ENCODE measurements around the gene DESI1. TPM values are rescaled to one million over a fixed set of nuclear protein-coding genes. Genes with fewer than 3 reads are reported as not detected.

DESI1 gene
- total RNA-seq, 1 donor from 2014 or later: 31.5 TPM

DNA sequence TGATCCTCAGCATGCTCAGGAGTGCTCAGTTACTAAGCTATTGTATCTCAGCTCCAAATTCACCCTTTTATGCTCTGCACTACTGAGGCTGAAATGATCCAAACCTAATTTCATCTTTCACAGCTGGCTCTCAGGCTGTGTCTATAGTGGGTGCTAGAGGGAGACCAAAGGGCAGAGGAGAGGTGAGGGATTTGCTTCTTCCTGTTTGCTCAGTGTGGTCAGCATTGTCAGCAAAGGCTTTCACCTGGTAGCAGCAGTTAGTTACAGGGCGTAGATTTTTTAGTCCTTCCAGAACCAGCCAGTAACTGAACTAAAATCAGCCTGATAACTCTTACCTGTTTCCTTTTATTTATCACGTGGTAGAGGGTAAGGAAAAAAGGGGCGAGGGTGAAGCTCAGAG lies 33.5 kb upstream of the DESI1 start:
- Mint-ChIP-seq H3K36me3 (peaks cover 17% of the 10 kb centered on the region), H3K9me3 (no peaks in the 10 kb centered on the region), H3K27ac (peak overlapping the region; percentile 26), H3K4me3 (no peak overlapping the region), H3K4me1 (ENCODE audit: unreplicated experiment) (no peaks in the 10 kb centered on the region), H3K27me3 (no peaks in the 10 kb centered on the region)
- TF ChIP-seq, protein P1, sequence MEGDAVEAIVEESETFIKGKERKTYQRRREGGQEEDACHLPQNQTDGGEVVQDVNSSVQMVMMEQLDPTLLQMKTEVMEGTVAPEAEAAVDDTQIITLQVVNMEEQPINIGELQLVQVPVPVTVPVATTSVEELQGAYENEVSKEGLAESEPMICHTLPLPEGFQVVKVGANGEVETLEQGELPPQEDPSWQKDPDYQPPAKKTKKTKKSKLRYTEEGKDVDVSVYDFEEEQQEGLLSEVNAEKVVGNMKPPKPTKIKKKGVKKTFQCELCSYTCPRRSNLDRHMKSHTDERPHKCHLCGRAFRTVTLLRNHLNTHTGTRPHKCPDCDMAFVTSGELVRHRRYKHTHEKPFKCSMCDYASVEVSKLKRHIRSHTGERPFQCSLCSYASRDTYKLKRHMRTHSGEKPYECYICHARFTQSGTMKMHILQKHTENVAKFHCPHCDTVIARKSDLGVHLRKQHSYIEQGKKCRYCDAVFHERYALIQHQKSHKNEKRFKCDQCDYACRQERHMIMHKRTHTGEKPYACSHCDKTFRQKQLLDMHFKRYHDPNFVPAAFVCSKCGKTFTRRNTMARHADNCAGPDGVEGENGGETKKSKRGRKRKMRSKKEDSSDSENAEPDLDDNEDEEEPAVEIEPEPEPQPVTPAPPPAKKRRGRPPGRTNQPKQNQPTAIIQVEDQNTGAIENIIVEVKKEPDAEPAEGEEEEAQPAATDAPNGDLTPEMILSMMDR (conservative IDR thresholded peaks at IDR 0.05): no peak
- no peak for DNase-seq (ENCODE audit: extremely low spot score, unreplicated experiment)

DNA sequence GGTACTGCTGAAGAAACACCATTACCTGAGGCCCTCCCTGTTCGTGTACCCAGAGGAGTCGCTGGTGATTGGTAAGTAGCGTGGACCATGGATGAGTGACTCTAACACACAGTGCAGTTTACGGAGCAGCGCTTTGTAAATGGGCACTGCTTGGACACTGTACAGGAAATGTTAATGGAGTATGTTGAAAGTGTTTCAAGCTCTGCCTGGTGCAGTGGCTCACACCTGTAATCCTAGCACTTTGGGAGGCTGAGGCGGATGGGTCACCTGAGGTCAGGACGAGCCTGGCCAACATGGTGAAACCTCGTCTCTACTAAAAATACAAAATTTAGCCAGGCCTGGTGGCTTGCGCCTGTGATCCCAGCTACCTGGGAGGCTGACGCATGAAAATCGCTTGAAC lies 30.0 kb upstream of the DESI1 start:
- DNase-seq (ENCODE audit: extremely low spot score, unreplicated experiment): no peak
- H3K27me3 Mint-ChIP-seq: no peaks in the 10 kb centered on the region
- no peak overlapping the region for H3K4me3 Mint-ChIP-seq
- TF ChIP-seq, protein P1 (conservative IDR thresholded peaks at IDR 0.05): no peak
- no peaks in the 10 kb centered on the region for H3K9me3 Mint-ChIP-seq
- H3K4me1 Mint-ChIP-seq (ENCODE audit: unreplicated experiment): no peaks in the 10 kb centered on the region
- peak overlapping the region; percentile 64 for H3K27ac Mint-ChIP-seq
- peaks cover 17% of the 10 kb centered on the region for H3K36me3 Mint-ChIP-seq

DNA sequence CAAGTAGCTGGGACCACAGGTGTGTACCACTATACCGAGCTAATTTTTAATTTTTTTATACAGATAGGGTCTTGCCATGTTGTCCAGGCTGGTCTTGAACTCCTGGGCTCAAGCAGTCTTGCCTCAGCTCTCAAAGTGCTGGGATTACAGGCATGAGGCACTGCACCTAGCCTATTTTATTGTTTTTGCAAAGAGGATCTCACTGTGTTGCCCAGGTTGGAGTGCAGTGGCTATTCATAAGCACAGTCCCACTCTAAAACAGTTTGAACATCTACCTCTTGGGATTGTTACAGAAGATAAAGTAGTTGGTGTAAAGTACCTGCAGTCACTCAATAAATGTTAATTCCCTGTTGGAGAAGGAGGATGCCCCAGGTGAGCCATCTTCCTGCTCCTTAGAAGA lies 29.4 kb upstream of the DESI1 start:
- Mint-ChIP-seq H3K4me1 (ENCODE audit: unreplicated experiment) (no peaks in the 10 kb centered on the region), H3K36me3 (peaks cover 17% of the 10 kb centered on the region), H3K27me3 (no peaks in the 10 kb centered on the region), H3K9me3 (no peaks in the 10 kb centered on the region), H3K27ac (peak overlapping the region; percentile 64), H3K4me3 (no peak overlapping the region)
- no peak for DNase-seq (ENCODE audit: extremely low spot score, unreplicated experiment)
- TF ChIP-seq, protein P1 (conservative IDR thresholded peaks at IDR 0.05): no peak

DNA sequence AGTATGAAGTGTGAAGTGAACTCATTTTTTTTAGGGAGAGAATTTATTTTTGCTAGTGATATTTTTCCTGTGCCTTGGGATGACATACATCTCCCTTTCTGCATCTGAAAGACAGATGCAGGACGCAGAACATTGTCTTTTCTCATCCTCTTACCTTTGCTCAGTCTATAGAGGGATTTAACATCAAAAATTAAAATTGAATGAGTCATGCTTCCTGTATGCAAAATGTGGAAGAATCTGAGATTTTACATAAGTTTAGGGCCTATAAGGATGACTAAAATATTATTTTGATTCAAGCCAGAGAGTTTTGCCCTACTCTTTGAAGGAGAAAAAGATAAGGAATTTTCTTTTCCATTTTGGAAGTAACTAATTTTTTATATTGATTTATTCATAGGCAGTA lies 27.6 kb upstream of the DESI1 start:
- TF ChIP-seq, protein P1 (conservative IDR thresholded peaks at IDR 0.05): no peak
- no peak overlapping the region for H3K27ac Mint-ChIP-seq
- H3K27me3 Mint-ChIP-seq: no peaks in the 10 kb centered on the region
- H3K4me3 Mint-ChIP-seq: no peak overlapping the region
- no peaks in the 10 kb centered on the region for H3K4me1 Mint-ChIP-seq (ENCODE audit: unreplicated experiment)
- H3K9me3 Mint-ChIP-seq: no peaks in the 10 kb centered on the region
- H3K36me3 Mint-ChIP-seq: peaks cover 17% of the 10 kb centered on the region
- DNase-seq (ENCODE audit: extremely low spot score, unreplicated experiment): no peak

DNA sequence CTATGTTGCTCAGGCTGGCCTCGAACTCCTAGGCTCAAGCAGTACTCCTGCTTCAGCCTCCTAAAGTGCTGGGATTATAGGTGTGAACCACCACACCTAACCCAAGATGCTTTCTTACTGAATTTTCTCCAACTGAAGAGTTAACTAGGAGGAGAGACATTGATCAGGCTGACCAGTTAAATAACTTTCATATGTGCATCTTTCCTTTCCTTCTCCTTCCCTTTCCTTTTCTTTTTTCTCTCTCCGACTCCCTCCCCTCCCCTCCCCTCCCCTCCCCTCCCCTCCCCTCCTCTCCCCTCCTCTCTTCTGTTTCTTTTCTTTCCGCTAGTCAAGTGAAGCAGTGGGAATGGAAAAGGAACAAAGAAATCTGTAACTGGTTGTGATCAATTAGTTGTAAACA lies 26.9 kb upstream of the DESI1 start:
- no peaks in the 10 kb centered on the region for H3K27me3 Mint-ChIP-seq
- no peaks in the 10 kb centered on the region for H3K4me1 Mint-ChIP-seq (ENCODE audit: unreplicated experiment)
- TF ChIP-seq, protein P1 (conservative IDR thresholded peaks at IDR 0.05): no peak
- peaks cover 19% of the 10 kb centered on the region for H3K36me3 Mint-ChIP-seq
- no peak overlapping the region for H3K27ac Mint-ChIP-seq
- H3K9me3 Mint-ChIP-seq: no peaks in the 10 kb centered on the region
- H3K4me3 Mint-ChIP-seq: no peak overlapping the region
- DNase-seq (ENCODE audit: extremely low spot score, unreplicated experiment): no peak
